HepG2 (cell line): ENCODE results near the gene RGN. TPM values are rescaled to one million over a fixed set of nuclear protein-coding genes. Genes with fewer than 3 reads are reported as not detected.
"Not testable (repeated sequence)": the region's sequence is repeated elsewhere in the genome, so short reads cannot be mapped to it uniquely, and the experiment has no call there.

ENCODE experiments used
- ATAC-seq: fragments of 200-7000 bp; cut with Tn5 transposase; 3 replicates; pipeline ENCODE4 v1.9.1; 2020; ENCODE audit warnings: mild to moderate bottlenecking, moderate library complexity
- BruUV-seq: library from RNA; stranded (reverse); fragments of 400-500 nt; replicated peaks from 2 replicates; lab custom pipeline; 2021; lab: Mats Ljungman, UMichigan
- CTCF ChIA-PET: fragments of 300-600 bp; formaldehyde crosslinking; extraction: SDS; loops from one replicate; lab custom pipeline; 2021; ENCODE audit warnings: low total read pairs, inconsistent platforms, low intra/inter-chr PET ratio; lab: Yijun Ruan, JAX
- POLR2A ChIA-PET: fragments of 350-600 bp; sonication (Branson Sonifier 250); formaldehyde crosslinking; loops from one replicate; lab custom pipeline; 2020; ENCODE audit warnings: antibody characterized with exemption, inconsistent platforms; lab: Yijun Ruan, JAX
- DNase-seq: peaks from one replicate; pipeline ENCODE4 v3.0.0-alpha.2; 2015; ENCODE audit warnings: low spot score
- FAIRE-seq: peaks from 3 replicates; lab custom pipeline; 2011; peaks lifted over from hg19 to GRCh38; lab: Jason Lieb, UNC
- H2AFZ ChIP-seq: one replicate; pipeline ENCODE4 v1.6.1; 2011; ENCODE audit warnings: low read length, inconsistent platforms
- H3K27ac ChIP-seq: fragments of 300-600 bp; 3 replicates; pipeline ENCODE4 v1.8.0; 2011; ENCODE audit warnings: mixed run types, mild to moderate bottlenecking, mixed read lengths, low read length, inconsistent platforms; ENCODE audit not compliant: insufficient read depth; ENCODE audit errors: extremely low read length
- H3K27me3 ChIP-seq, 2 experiments: fragments of 200-600 bp in 1 of 2; 2 replicates in 1 of 2; 3 replicates in 1 of 2; pipeline versions ENCODE4 v1.6.0 to v1.8.0; 2011; ENCODE audit warnings: low read length in 2 of 2, mild to moderate bottlenecking in 2 of 2, moderate library complexity in 2 of 2, inconsistent platforms in 1 of 2; ENCODE audit not compliant: insufficient read depth in 2 of 2, control insufficient read depth in 1 of 2
- H3K36me3 ChIP-seq, 2 experiments: fragments of 200-600 bp in 1 of 2; replicated peaks in 1 of 2; 2 replicates in 1 of 2; 3 replicates in 1 of 2; pipeline versions ENCODE4 v1.5.1 to v1.8.0; 2011; ENCODE audit warnings: low read length in 2 of 2, inconsistent platforms in 1 of 2; ENCODE audit not compliant: insufficient read depth in 2 of 2, control insufficient read depth in 1 of 2
- H3K4me1 ChIP-seq: 2 replicates; pipeline ENCODE4 v1.5.1; 2012; ENCODE audit warnings: low read length, inconsistent platforms; ENCODE audit not compliant: insufficient read depth
- H3K4me2 ChIP-seq: 2 replicates; pipeline ENCODE4 v1.6.0; 2011; ENCODE audit warnings: low read depth, low read length, inconsistent platforms
- H3K4me3 ChIP-seq, 3 experiments: fragments of 200-600 bp in 1 of 3; sonication (generic), shearing (Covaris generic) in 1 of 3; replicated peaks in 1 of 3; 2 replicates each; pipeline ENCODE4 v1.5.1; 2011 to 2016; ENCODE audit warnings: low read length in 3 of 3, inconsistent platforms in 2 of 3, low read depth in 2 of 3, mild to moderate bottlenecking in 2 of 3, control low read depth in 1 of 3, mixed read lengths in 1 of 3; ENCODE audit not compliant: insufficient read depth in 1 of 3
- H3K79me2 ChIP-seq: one replicate; pipeline ENCODE4 v1.6.1; 2011; ENCODE audit warnings: low read length, inconsistent platforms; ENCODE audit not compliant: insufficient read depth
- H3K9ac ChIP-seq: 2 replicates; pipeline ENCODE4 v1.6.0; 2011; ENCODE audit warnings: mild to moderate bottlenecking, low read depth, low read length, inconsistent platforms; ENCODE audit not compliant: insufficient read depth
- H3K9me3 ChIP-seq: 2 replicates; pipeline ENCODE4 v1.5.1; 2012; ENCODE audit warnings: mild to moderate bottlenecking, low read length
- H4K20me1 ChIP-seq: 2 replicates; pipeline ENCODE4 v1.6.0; 2011; ENCODE audit warnings: inconsistent platforms, mild to moderate bottlenecking, low read length, moderate library complexity; ENCODE audit not compliant: insufficient read depth
- HNF4A ChIP-seq: sonication (generic); formaldehyde crosslinking; IDR thresholded peaks from 2 replicates; pipeline ENCODE4 v1.4.0; 2020; ENCODE audit warnings: missing genetic modification reagents
- KDM2A ChIP-seq: sonication (generic); formaldehyde crosslinking; IDR thresholded peaks from 2 replicates; pipeline ENCODE4 v1.4.0; 2020; ENCODE audit warnings: low read depth, missing genetic modification reagents, borderline replicate concordance
- STAG1 ChIP-seq: sonication (generic); formaldehyde crosslinking; IDR thresholded peaks from 2 replicates; pipeline ENCODE4 v1.4.0; 2020; ENCODE audit warnings: missing genetic modification reagents
- ZBTB42 ChIP-seq: sonication (generic); formaldehyde crosslinking; IDR thresholded peaks from 2 replicates; pipeline ENCODE4 v1.5.0; 2020; ENCODE audit warnings: mild to moderate bottlenecking, missing genetic modification reagents
- ZFP36L1 ChIP-seq: sonication (generic); formaldehyde crosslinking; IDR thresholded peaks from 2 replicates; pipeline ENCODE4 v1.8.0; 2022; ENCODE audit warnings: mild to moderate bottlenecking, missing genetic modification reagents, moderate library complexity
- ZNF431 ChIP-seq: sonication (generic); formaldehyde crosslinking; IDR thresholded peaks from 2 replicates; pipeline ENCODE4 v1.9.0; 2022; ENCODE audit warnings: missing genetic modification reagents, low read depth, mild to moderate bottlenecking, borderline replicate concordance
- WGBS: methylation state at CpG from one replicate; pipeline ENCODE4 v1.1.6; 2017; ENCODE audit warnings: low lambda C conversion rate; 5-methylcytosine and 5-hydroxymethylcytosine counted together
- in situ Hi-C: cut with HindIII; loops from 2 replicates; pipeline ENCODE4 v1.10.0; 2017; ENCODE audit warnings: low pct_unique_long_range_greater_than_20kb; ENCODE audit not compliant: extremely low pct_ligation_motif_present
- intact Hi-C: fragments of 100-400 bp; cut with micrococcal nuclease; formaldehyde crosslinking; loops from one replicate; pipeline ENCODE4 v1.10.0; 2022; ENCODE audit not compliant: unreplicated experiment
- polyA plus RNA-seq, 8 experiments: library from polyadenylated mRNA; depleted of rRNA in 3 of 8; stranded (reverse) in 7 of 8; unstranded in 1 of 8; fragments of >200 nt; fragmentation: Illumina TruSeq in 4 of 8; extraction: Trizol in 4 of 8; gene quantifications; 2 replicates each; pipeline versions ENCODE4 v1.2.1 to v1.2.3, GENCODE V29; 2011 to 2016; ENCODE audit warnings: low read depth in 4 of 8, missing spikeins in 1 of 8, mixed read lengths in 1 of 8; ENCODE audit not compliant: insufficient read depth in 1 of 8
- total RNA-seq, 5 experiments: library from RNA; depleted of rRNA; stranded (reverse); fragments of >200 nt; fragmentation: Illumina TruSeq; extraction: Trizol; gene quantifications; 2 replicates each; pipeline ENCODE4 v1.2.3, GENCODE V29; 2016; ENCODE audit warnings: low read depth in 1 of 5
- TF ChIP-seq, protein P1 (sequence below): sonication (generic); formaldehyde crosslinking; IDR thresholded peaks from 2 replicates; pipeline ENCODE4 v1.4.0; 2020; ENCODE audit warnings: missing genetic modification reagents
- TF ChIP-seq, protein P2 (sequence below): sonication (generic); formaldehyde crosslinking; IDR thresholded peaks from 2 replicates; pipeline ENCODE4 v1.4.0; 2020; ENCODE audit warnings: low read depth, mild to moderate bottlenecking, missing genetic modification reagents

RGN gene
- total and polyA plus RNA-seq, 2 of the 13 experiments (the other 11 are each of a cell fraction or from before 2014, with no cell fraction given): 19.6 to 74.4 TPM

DNA sequence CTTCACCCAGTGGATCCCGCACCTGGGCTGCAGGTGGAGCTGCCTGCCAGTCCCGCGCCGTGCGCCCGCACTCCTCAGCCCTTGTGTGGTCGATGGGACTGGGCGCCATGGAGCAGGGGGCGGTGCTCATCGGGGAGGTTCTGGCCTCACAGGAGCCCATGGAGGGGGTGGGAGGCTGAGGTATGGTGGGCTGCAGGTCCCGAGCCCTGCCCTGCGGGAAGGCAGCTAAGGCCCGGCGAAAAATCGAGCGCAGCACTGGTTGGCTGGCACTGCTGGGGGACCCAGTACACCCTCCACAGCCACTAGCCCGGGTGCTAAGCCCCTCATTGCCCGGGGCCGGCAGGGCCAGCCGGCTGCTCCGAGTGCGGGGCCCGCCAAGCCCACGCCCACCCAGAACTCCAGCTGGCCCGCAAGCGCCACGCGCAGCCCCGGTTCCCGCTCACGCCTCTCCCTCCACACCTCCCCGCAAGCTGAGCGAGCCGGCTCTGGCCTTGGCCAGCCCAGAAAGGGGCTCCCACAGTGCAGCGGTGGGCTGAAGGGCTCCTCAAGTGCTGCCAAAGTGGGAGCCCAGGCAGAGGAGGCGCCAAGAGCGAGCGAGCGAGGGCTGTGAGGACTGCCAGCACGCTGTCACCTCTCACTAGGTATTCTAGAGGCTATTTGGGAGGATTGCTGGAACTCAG is 32.8 kb downstream of the RGN start:
- in situ Hi-C loops, H3K9me3 ChIP-seq, H3K4me2 ChIP-seq, H3K9ac ChIP-seq, H3K27me3 ChIP-seq, H4K20me1 ChIP-seq, H3K79me2 ChIP-seq, FAIRE-seq, H3K4me3 ChIP-seq, H3K27ac ChIP-seq, POLR2A ChIA-PET, H3K36me3 ChIP-seq, H2AFZ ChIP-seq, H3K4me1 ChIP-seq, BruUV-seq, CTCF ChIA-PET, ATAC-seq, intact Hi-C loops, DNase-seq: not testable (repeated sequence)
- 100% methylated on average over 1 of the region's 40 CpGs for WGBS

DNA sequence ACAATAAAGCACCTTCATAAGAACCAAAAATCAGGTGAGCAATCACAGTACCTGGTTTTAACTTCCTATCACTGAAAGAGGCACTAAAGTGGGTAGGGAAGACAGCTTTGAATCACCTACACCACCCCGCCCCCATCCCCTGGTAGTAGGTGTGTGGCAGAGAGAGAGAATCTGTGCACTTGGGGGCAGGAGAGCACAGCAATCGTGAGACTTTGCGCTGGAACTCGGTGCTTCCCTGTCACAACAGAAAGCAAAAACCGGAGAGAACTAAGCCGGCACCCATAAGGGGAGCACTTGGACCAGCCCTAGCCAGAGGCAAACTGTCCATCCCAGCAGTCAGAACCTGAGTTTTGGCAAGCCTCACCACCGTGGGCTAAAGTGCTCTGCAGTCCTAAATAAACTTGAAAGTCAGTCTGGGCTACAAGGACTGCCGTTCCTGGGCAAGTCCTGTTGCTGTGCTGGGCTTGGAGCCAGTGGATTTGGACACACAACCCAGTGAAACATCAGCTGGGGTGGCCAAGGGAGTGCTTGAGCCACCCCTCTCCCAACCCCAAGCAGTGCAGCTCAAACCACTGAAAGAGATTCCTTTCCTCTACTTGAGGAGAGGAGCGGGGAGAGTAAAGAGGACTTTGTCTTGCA is 34.2 kb downstream of the RGN start:
- BruUV-seq: no TSS peak
- Histone ChIP-seq H3K4me3 (peak overlapping the region in 1 of 3 experiments; percentile 50; a peak in 2 of 6 replicates), H3K9ac (no peak overlapping the region), H3K27me3 (no peaks in the 10 kb centered on the region), H3K4me2 (peak overlapping the region; percentile 63), H3K4me1 (peaks cover 7% of the 10 kb centered on the region; the same call in 1 of the 2 replicates), H2AFZ (peak overlapping the region; percentile 63), H3K36me3 (no peaks in the 10 kb centered on the region), H3K27ac (no peak overlapping the region), H3K9me3 (no peaks in the 10 kb centered on the region), H4K20me1 (no peaks in the 10 kb centered on the region), H3K79me2 (no peaks in the 10 kb centered on the region)
- 28% methylated on average over 4 of the region's 9 CpGs for WGBS
- peak; percentile 85 for FAIRE-seq
- in situ Hi-C loops (no loop called here), intact Hi-C loops (no loop called here)
- peak; percentile 22 for DNase-seq
- ChIA-PET CTCF (no interaction called here), POLR2A (interaction anchor here (1.3 kb wide), 1 partner anchor 16 kb away, joined by 3 read pairs; no protein-coding TSS in a partner anchor)
- peak; percentile 93 for ATAC-seq
- TF ChIP-seq STAG1 (CRISPR knock-in tag) (peak; percentile 61), KDM2A (CRISPR knock-in tag) (peak; percentile 17; the same call in 1 of the 2 replicates), HNF4A (CRISPR knock-in tag) (peak; percentile 19), ZFP36L1 (CRISPR knock-in tag) (no peak), ZBTB42 (no peak), ZNF431 (CRISPR knock-in tag) (no peak)
- TF ChIP-seq, protein P1, sequence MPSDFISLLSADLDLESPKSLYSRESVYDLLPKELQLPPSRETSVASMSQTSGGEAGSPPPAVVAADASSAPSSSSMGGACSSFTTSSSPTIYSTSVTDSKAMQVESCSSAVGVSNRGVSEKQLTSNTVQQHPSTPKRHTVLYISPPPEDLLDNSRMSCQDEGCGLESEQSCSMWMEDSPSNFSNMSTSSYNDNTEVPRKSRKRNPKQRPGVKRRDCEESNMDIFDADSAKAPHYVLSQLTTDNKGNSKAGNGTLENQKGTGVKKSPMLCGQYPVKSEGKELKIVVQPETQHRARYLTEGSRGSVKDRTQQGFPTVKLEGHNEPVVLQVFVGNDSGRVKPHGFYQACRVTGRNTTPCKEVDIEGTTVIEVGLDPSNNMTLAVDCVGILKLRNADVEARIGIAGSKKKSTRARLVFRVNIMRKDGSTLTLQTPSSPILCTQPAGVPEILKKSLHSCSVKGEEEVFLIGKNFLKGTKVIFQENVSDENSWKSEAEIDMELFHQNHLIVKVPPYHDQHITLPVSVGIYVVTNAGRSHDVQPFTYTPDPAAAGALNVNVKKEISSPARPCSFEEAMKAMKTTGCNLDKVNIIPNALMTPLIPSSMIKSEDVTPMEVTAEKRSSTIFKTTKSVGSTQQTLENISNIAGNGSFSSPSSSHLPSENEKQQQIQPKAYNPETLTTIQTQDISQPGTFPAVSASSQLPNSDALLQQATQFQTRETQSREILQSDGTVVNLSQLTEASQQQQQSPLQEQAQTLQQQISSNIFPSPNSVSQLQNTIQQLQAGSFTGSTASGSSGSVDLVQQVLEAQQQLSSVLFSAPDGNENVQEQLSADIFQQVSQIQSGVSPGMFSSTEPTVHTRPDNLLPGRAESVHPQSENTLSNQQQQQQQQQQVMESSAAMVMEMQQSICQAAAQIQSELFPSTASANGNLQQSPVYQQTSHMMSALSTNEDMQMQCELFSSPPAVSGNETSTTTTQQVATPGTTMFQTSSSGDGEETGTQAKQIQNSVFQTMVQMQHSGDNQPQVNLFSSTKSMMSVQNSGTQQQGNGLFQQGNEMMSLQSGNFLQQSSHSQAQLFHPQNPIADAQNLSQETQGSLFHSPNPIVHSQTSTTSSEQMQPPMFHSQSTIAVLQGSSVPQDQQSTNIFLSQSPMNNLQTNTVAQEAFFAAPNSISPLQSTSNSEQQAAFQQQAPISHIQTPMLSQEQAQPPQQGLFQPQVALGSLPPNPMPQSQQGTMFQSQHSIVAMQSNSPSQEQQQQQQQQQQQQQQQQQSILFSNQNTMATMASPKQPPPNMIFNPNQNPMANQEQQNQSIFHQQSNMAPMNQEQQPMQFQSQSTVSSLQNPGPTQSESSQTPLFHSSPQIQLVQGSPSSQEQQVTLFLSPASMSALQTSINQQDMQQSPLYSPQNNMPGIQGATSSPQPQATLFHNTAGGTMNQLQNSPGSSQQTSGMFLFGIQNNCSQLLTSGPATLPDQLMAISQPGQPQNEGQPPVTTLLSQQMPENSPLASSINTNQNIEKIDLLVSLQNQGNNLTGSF (CRISPR knock-in tag): no peak
- TF ChIP-seq, protein P2, sequence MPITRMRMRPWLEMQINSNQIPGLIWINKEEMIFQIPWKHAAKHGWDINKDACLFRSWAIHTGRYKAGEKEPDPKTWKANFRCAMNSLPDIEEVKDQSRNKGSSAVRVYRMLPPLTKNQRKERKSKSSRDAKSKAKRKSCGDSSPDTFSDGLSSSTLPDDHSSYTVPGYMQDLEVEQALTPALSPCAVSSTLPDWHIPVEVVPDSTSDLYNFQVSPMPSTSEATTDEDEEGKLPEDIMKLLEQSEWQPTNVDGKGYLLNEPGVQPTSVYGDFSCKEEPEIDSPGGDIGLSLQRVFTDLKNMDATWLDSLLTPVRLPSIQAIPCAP: no peak
